Colon (tissue), 2 donors: ENCODE measurements around the gene ANKRD31.

Experiments used
- FAIRE-seq: peaks from 2 replicates; lab custom pipeline; 2012; peaks lifted over from hg19 to GRCh38; lab: Jason Lieb, UNC
- donor health status: control.
- donor health status: control.

Gene ANKRD31

DNA sequence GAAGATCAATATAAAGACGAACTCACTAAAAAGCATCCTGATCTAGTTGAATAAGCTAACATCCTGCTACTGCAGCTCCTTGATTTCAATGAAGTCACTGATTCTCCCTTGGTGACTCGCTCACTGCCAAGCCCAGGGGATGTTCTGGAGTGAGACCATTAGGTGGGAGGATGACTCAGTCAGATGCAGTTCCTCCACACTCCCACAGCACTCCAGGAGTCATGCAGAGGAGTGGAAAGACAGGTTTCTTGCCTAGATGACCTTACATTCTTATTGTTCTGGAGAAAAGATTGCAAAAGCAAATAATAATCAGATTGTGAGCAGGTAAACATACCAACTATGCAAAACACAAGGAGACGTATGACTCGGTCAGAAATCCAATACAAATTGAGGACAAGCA, 199.6 kb downstream of the ANKRD31 start:
- no peak for FAIRE-seq

DNA sequence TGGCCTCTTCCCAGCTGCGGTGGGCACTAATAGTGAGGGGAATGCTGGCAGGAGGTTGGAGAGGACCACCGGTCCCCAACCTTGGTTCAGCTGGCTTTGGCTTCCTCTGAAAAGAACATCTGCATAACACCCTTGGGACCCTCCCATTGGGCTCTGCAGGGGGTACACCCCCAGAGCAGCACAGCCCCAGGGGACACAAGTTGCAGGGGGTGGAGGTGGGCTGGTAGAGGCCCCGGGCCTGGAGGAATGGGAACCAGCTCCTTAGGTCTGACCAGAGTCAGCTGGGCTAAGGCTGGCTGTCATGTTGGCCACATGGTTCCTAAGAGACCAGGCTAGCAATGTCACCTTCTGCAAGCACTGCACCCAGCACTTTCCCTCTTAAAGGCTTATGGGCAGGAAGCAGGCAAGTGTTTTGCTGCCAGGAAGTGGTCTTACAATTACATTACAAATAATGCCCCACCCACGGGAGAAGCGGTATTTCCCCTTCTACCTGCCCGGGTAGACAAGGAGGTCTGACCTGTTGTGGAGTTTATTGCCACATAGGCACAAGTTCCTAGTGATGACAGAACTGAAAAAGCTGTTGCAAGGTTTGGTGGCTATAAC, 202.4 kb downstream of the ANKRD31 start:
- no peak for FAIRE-seq

DNA sequence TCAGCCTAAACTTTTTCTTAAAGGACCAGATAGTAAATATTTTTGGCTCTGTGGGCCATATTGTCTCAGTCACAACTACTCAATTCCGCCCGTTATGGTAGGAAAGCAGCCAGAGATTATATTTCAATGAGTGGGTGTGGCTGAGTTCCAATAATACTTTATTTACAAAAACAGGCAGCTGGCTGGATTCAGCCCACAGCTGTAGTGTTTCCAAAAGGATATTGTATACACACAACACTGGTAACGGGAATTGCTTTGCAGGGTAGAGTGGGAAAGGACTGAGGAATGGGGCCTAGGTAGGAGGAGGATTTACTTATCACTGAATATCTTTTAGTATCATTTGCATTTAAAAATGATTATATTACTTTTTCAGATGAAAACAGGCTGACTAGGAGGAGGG, 205.3 kb downstream of the ANKRD31 start:
- FAIRE-seq = no peak

- no peak for FAIRE-seq
Measured at GRCh38 chr5:75028090-75028489, 208.6 kb downstream of the ANKRD31 start.

DNA sequence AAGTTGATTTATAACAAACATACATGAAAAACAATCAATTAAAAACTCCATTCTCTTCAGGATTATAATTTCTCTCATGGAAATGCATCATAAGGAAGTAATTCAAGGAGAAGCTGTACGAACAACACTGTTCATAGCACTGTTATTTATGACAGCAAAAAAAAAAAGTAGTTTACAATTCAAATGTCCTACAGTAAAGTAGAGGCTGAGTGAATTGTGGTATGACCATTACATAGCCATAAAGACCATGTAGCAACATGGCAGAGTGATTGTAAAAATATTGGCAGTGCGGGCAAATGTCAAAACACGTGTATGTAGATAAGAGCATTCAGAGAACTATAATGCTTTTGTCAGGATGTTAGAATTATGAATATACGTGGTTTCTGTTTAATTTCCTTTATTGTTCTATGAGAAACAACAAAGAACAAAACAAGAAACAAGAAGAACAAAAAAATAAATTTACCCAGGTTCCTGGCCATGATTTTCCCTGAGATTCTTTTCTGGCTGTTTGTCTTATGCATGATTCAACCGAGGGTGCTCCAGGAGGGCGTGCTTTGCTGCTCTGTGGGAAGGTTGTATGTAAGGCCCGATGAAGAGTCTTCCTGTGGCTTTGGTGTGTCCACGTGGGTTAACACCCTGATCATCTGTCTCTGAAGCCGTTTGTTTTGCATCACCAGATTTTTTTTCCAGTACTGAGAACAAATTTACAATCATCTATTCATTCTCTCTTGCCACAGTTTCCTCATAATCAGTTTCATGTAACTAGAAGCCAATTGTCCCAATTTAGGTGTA, 213.1 kb downstream of the ANKRD31 start:
- peak; percentile 43 for FAIRE-seq

DNA sequence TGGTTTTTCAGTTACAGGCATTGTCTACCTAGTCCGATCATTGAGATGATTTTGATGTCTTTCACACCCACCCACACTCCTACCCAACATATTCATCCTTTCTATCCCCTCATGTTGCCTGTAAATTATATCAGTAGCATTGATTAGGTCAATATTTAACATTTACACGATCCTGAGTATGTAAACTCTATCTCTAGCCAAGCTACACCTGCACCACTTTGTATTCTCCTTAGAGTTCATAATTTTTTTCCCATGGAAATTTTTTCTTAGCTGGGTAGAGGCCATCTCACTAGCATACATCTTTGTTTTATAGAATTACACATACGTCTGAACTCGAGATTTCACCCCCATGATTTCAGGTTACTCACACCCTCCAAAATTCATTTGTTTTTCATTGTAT, 214.9 kb downstream of the ANKRD31 start:
- FAIRE-seq = no peak

DNA sequence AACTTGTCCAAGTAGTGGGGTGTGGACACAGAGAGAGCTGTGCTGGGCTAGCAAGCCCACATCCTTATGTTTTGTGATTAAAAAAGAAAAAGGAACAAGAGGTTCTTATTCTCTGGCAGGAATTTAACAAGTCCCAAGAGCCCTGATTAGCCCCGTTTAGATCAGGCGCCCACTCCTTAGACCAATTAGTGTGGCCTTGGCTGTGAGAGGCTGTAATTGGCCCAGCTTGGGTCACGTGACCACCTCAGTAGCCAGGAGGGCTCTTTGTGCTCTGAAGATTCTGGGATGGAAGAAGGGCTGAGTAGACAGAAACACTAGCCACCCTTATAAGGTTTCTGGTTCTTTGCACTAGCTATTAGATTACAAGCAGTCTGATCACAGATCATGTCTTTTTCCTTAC, 215.5 kb downstream of the ANKRD31 start:
- FAIRE-seq = no peak

GRCh38 chr5:75020016-75020656, 216.5 kb downstream of the ANKRD31 start:
- FAIRE-seq = no peak

DNA sequence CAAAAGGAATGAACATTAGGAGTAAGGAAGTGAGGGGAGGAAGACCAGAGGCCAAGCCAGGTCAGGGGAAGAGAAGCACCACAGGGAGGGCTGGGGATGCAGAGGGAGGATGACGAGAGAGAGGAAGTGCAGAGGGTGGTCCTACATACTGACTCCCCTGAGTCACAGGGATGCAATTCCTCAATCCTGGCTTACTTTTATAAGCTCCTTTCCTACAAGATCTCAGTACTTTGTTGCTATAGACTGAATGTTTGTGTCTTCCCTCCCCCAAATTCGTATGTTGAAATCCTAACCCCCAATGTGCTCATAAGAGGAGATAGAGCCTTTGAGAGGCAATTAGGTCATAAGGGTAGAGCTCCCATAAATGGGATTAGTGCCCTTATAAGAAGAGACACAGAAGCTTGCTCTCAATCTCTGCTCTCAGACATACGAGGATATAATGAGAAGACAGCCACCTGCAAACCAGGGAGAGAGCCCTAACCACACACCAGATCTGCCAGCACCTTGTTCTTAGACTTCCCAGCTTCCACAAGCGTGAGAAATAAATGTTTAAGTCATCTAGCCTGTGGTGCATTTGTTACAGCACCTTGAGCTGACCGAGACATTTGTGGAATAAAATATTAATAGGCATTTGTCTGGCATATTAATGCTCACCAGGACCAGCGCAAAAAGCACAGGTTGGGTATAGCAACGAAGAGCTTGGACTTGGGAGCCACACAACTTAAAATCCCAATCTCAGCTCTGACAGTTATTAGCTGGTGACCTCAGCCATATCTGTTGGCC, 217.7 kb downstream of the ANKRD31 start:
- FAIRE-seq = no peak
